Neural progenitor cell (in vitro differentiated cells): ENCODE results near the gene SELENOS. TPM values are rescaled to one million over a fixed set of nuclear protein-coding genes. Genes with fewer than 3 reads are reported as not detected.

Experiments
- DNase-seq: peaks from one replicate; pipeline ENCODE4 v3.0.0-alpha.2; 2016; ENCODE audit warnings: low spot score
- H2AFZ ChIP-seq: fragments of 200-600 bp; sonication (generic); replicated peaks from 2 replicates; pipeline ENCODE4 v1.6.1; 2016; ENCODE audit warnings: antibody characterized with exemption
- H3F3A ChIP-seq: fragments of 200-600 bp; sonication (generic); 2 replicates; pipeline ENCODE4 v1.6.1; 2016; ENCODE audit warnings: antibody characterized with exemption, low read depth
- H3K27ac ChIP-seq: fragments of 200-600 bp; sonication (generic); 2 replicates; pipeline ENCODE4 v1.5.1; 2016; ENCODE audit warnings: mild to moderate bottlenecking
- H3K27me3 ChIP-seq: fragments of 200-600 bp; sonication (generic); 2 replicates; pipeline ENCODE4 v1.6.1; 2016; ENCODE audit warnings: mild to moderate bottlenecking, moderate library complexity
- H3K36me3 ChIP-seq: fragments of 200-600 bp; sonication (generic); 2 replicates; pipeline ENCODE4 v1.5.1; 2016
- H3K4me1 ChIP-seq: fragments of 200-600 bp; sonication (generic); 2 replicates; pipeline ENCODE4 v1.6.1; 2016; ENCODE audit warnings: mixed run types
- H3K4me2 ChIP-seq: fragments of 200-600 bp; sonication (generic); 2 replicates; pipeline ENCODE4 v1.6.1; 2016
- H3K4me3 ChIP-seq: fragments of 200-600 bp; sonication (generic); 2 replicates; pipeline ENCODE4 v1.5.1; 2016
- H3K79me2 ChIP-seq: fragments of 200-600 bp; sonication (generic); 2 replicates; pipeline ENCODE4 v1.6.1; 2016; ENCODE audit warnings: low read depth
- H3K9ac ChIP-seq: fragments of 200-600 bp; sonication (generic); 2 replicates; pipeline ENCODE4 v1.6.1; 2016
- H3K9me3 ChIP-seq: fragments of 200-600 bp; sonication (generic); 2 replicates; pipeline ENCODE4 v1.5.1; 2016; ENCODE audit warnings: low read depth
- H4K20me1 ChIP-seq: fragments of 200-600 bp; sonication (generic); 2 replicates; pipeline ENCODE4 v1.6.1; 2016; ENCODE audit warnings: low read depth
- H3K27ac Mint-ChIP-seq: 3 replicates; pipeline ENCODE4 v1.8.0; 2021; ENCODE audit warnings: mixed read lengths
- H3K27me3 Mint-ChIP-seq: 2 replicates; pipeline ENCODE4 v1.8.0; 2022; ENCODE audit warnings: low read depth, mild to moderate bottlenecking, inconsistent platforms, moderate library complexity, mixed read lengths; ENCODE audit not compliant: insufficient read depth
- H3K36me3 Mint-ChIP-seq: 3 replicates; pipeline ENCODE4 v1.8.0; 2021; ENCODE audit warnings: mixed read lengths
- H3K4me1 Mint-ChIP-seq: 3 replicates; pipeline ENCODE4 v1.8.0; 2021; ENCODE audit warnings: mixed read lengths
- H3K4me3 Mint-ChIP-seq: 3 replicates; pipeline ENCODE4 v1.8.0; 2021; ENCODE audit warnings: mild to moderate bottlenecking, moderate library complexity, mixed read lengths
- H3K9me3 Mint-ChIP-seq: 3 replicates; pipeline ENCODE4 v1.8.0; 2020; ENCODE audit warnings: mixed read lengths
- CTCF ChIP-seq: fragments of 200-600 bp; sonication (generic); IDR thresholded peaks from 2 replicates; pipeline ENCODE4 v1.5.1; 2017; ENCODE audit warnings: antibody characterized with exemption, mild to moderate bottlenecking
- EZH2 ChIP-seq: fragments of 200-600 bp; sonication (generic); IDR thresholded peaks from 2 replicates; pipeline ENCODE4 v1.6.1; 2017; ENCODE audit warnings: antibody characterized with exemption, mild to moderate bottlenecking, moderate library complexity
- EZH2phosphoT487 ChIP-seq: fragments of 200-600 bp; sonication (generic); IDR thresholded peaks from 2 replicates; pipeline ENCODE4 v1.6.1; 2017; ENCODE audit warnings: antibody characterized with exemption
- total RNA-seq: library from RNA; depleted of rRNA; stranded (reverse); fragments of >200 nt; gene quantifications from 2 replicates; pipeline ENCODE4 v1.2.3, GENCODE V29; 2015; ENCODE audit warnings: low replicate concordance

Gene SELENOS
- total RNA-seq, 1 donor from 2014 or later, result 39.1 TPM

- Histone ChIP-seq H3K36me3 (peaks cover 11% of the 10 kb centered on the region), H3K9me3 (no peaks in the 10 kb centered on the region), H2AFZ (peak overlapping the region; percentile 27), H3K27me3 (no peaks in the 10 kb centered on the region), H3F3A (peaks cover 32% of the 10 kb centered on the region), H3K9ac (peak overlapping the region; percentile 60), H3K27ac (no peak overlapping the region), H3K4me1 (peaks cover 5% of the 10 kb centered on the region), H3K4me3 (peak overlapping the region; percentile 77), H3K79me2 (peaks cover 19% of the 10 kb centered on the region), H3K4me2 (peak overlapping the region; percentile 99), H4K20me1 (peaks cover 13% of the 10 kb centered on the region)
- no peak overlapping the region for H3K27ac Mint-ChIP-seq
- peaks cover 9% of the 10 kb centered on the region for H3K4me1 Mint-ChIP-seq
- H3K9me3 Mint-ChIP-seq, result no peaks in the 10 kb centered on the region
- peaks cover 5% of the 10 kb centered on the region for H3K27me3 Mint-ChIP-seq
- peak; percentile 59 for DNase-seq
- peak overlapping the region; percentile 99 for H3K4me3 Mint-ChIP-seq
- peaks cover 23% of the 10 kb centered on the region for H3K36me3 Mint-ChIP-seq
- TF ChIP-seq EZH2 (peak; percentile 15), EZH2phosphoT487 (no peak), CTCF (peak; percentile 53)
Measured at GRCh38 chr15:101276501-101277037, 716 bp downstream of the SELENOS start.

DNA sequence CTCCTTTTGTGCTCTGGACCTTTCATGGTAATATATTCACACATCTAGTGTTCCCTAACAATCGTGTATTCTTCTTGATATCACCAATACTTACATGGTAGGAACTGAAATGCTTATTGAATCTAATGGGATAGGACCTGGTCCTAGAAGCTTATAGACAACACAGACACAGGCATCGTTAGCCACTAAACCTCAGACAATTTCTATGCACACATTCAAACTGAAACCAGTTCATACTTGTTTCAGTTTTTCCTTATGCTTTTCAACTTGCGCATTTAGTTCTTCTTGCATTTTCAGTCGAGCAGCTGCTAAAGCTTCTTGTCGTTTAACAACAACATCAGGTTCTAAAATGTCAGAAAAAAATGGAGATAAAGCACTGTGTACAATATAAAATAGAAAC, 2.3 kb downstream of the SELENOS start:
- H3K4me3 Mint-ChIP-seq, result no peak overlapping the region
- H3K36me3 Mint-ChIP-seq, result peaks cover 26% of the 10 kb centered on the region
- peaks cover 11% of the 10 kb centered on the region for H3K36me3 ChIP-seq

GRCh38 chr15:101273534-101273933, 3.8 kb downstream of the SELENOS start:
- TF ChIP-seq CTCF, result no peak
- no peak for TF ChIP-seq EZH2phosphoT487
- no peak for TF ChIP-seq EZH2
- peaks cover 5% of the 10 kb centered on the region for H3K27me3 Mint-ChIP-seq
- no peaks in the 10 kb centered on the region for H3K9me3 Mint-ChIP-seq
- Histone ChIP-seq H3K79me2 (peaks cover 19% of the 10 kb centered on the region), H3K9me3 (no peaks in the 10 kb centered on the region), H2AFZ (no peak overlapping the region), H3K9ac (no peak overlapping the region), H3K4me1 (peaks cover 5% of the 10 kb centered on the region), H3K27me3 (no peaks in the 10 kb centered on the region), H3K4me3 (no peak overlapping the region), H4K20me1 (peaks cover 13% of the 10 kb centered on the region), H3K36me3 (peaks cover 11% of the 10 kb centered on the region), H3F3A (peaks cover 16% of the 10 kb centered on the region), H3K27ac (no peak overlapping the region), H3K4me2 (no peak overlapping the region)
- H3K36me3 Mint-ChIP-seq, result peaks cover 34% of the 10 kb centered on the region
- H3K4me1 Mint-ChIP-seq, result peaks cover 9% of the 10 kb centered on the region
- no peak for DNase-seq
- no peak overlapping the region for H3K27ac Mint-ChIP-seq
- H3K4me3 Mint-ChIP-seq, result no peak overlapping the region

More for the DNA sequence above, 2.3 kb downstream of the SELENOS start:
- peaks cover 5% of the 10 kb centered on the region for H3K4me1 ChIP-seq
- no peak overlapping the region for H3K9ac ChIP-seq
- H3K9me3 ChIP-seq, result no peaks in the 10 kb centered on the region
- no peaks in the 10 kb centered on the region for H3K9me3 Mint-ChIP-seq
- H3K27ac ChIP-seq, result no peak overlapping the region
- no peak for DNase-seq
- H4K20me1 ChIP-seq, result peaks cover 13% of the 10 kb centered on the region
- no peak overlapping the region for H3K4me3 ChIP-seq
- H3K4me1 Mint-ChIP-seq, result peaks cover 9% of the 10 kb centered on the region
- peaks cover 28% of the 10 kb centered on the region for H3F3A ChIP-seq
- H3K27ac Mint-ChIP-seq, result no peak overlapping the region
- TF ChIP-seq EZH2 (no peak), CTCF (no peak), EZH2phosphoT487 (no peak)
- no peak overlapping the region for H3K4me2 ChIP-seq
- H3K27me3 ChIP-seq, result no peaks in the 10 kb centered on the region
- no peak overlapping the region for H2AFZ ChIP-seq
- peaks cover 5% of the 10 kb centered on the region for H3K27me3 Mint-ChIP-seq
- peaks cover 19% of the 10 kb centered on the region for H3K79me2 ChIP-seq
